Measurements from ENCODE around the gene AAMP. TPM values are rescaled to one million over a fixed set of nuclear protein-coding genes. Genes with fewer than 3 reads are reported as not detected.
A peak's percentile ranks its signal among the peaks of the same experiment; 100 is the strongest.

The AAMP gene, protein sequence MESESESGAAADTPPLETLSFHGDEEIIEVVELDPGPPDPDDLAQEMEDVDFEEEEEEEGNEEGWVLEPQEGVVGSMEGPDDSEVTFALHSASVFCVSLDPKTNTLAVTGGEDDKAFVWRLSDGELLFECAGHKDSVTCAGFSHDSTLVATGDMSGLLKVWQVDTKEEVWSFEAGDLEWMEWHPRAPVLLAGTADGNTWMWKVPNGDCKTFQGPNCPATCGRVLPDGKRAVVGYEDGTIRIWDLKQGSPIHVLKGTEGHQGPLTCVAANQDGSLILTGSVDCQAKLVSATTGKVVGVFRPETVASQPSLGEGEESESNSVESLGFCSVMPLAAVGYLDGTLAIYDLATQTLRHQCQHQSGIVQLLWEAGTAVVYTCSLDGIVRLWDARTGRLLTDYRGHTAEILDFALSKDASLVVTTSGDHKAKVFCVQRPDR
- 106 TPM for total RNA-seq

DNA sequence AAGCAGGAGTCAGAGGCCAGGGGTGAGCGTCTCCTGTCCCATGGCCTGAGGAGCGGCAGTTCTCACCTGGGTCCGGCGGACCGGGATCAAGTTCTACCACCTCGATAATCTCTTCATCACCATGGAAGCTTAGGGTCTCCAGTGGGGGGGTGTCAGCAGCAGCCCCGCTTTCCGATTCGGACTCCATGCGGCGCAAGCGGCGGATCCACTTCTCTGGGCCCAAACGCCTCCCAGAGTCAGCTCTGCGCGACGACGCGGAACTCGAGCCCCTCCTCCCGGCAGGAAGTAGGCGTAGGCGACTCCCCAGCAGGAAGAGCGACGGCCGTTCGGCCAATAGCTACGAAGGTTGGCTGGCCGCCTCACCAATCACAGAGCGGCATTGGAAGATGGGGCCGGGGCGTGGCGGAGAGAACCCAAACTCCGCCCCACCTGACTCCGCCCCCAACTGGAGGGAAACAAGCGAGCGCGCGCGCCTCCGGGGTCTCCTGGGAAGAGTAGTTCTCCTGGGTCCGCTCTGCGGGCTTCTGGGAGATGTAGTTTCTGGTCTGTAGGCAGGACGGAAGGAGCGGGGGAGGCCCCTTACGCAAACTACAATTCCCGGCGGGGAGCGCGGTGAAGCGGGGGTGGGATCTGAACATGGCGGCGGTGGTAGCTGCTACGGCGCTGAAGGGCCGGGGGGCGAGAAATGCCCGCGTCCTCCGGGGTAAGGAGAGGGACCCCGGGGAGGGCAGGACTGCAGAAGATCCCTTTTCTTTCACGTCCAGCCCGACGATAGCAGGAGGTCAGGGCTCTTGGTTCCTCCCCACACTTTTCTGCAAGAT lies at the start of gene AAMP, which contains the start of gene PNKD:
Gene AAMP, minus strand, starts transcription at position 238 of the 821 bp plus-strand sequence. Its CDS starts 51 bp downstream, at position 187.
Gene PNKD, plus strand, starts transcription at position 620 of the 821 bp plus-strand sequence. Its CDS starts 17 bp downstream, at position 637.
- peak; percentile 99 to 100 for DNase-seq (ENCODE audit: extremely low spot score in 2 of 2)
- Histone ChIP-seq H3K4me1 (peaks cover 53% of the 10 kb centered on the region), H3K36me3 (peaks cover 0 to 49% of the 10 kb centered on the region in 2 donors), H3K9me3 (no peaks in the 10 kb centered on the region), H3K27ac (peak within 1 kb of the TSS; percentile 94), H3K27me3 (no peaks in the 10 kb centered on the region), H3K4me3 (peak within 1 kb of the TSS; percentile 94 to 95)
- intact Hi-C loops (cut with DNase I), result loop anchor here (5.0 kb wide), 1 partner anchor 53 kb away; the partner anchor contains the start of gene ARPC2
- TF ChIP-seq, protein P1, sequence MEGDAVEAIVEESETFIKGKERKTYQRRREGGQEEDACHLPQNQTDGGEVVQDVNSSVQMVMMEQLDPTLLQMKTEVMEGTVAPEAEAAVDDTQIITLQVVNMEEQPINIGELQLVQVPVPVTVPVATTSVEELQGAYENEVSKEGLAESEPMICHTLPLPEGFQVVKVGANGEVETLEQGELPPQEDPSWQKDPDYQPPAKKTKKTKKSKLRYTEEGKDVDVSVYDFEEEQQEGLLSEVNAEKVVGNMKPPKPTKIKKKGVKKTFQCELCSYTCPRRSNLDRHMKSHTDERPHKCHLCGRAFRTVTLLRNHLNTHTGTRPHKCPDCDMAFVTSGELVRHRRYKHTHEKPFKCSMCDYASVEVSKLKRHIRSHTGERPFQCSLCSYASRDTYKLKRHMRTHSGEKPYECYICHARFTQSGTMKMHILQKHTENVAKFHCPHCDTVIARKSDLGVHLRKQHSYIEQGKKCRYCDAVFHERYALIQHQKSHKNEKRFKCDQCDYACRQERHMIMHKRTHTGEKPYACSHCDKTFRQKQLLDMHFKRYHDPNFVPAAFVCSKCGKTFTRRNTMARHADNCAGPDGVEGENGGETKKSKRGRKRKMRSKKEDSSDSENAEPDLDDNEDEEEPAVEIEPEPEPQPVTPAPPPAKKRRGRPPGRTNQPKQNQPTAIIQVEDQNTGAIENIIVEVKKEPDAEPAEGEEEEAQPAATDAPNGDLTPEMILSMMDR (IDR thresholded peaks at IDR 0.05), result peak in 1 of 3 experiments; percentile 15
- TF ChIP-seq POLR2AphosphoS5 (IDR thresholded peaks at IDR 0.05; ENCODE audit: insufficient read depth in 1 of 2, low read depth in 1 of 2) (peak; percentile 96 to 99), POLR2A (IDR thresholded peaks at IDR 0.05) (peak in 1 of 2 donors; percentile 88)

DNA sequence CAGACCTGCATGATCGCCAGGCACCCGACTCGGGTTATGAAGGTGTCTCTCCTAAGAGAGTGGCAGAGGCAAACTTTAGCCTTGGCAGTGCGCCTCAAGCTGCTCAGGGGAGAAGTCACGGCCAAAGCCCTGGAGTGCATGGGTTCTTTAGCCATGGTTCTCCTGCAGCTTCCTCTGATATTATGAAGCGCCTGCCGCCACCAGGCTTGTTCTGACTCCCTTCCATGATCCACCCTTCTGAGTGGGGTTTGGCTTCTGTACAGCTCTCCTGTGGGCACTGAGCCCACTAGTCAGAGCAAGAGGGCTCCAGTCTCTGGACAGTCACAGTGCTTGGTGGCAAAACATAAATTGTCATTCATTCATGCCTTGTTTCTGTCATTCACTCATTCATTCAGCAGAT lies 48.3 kb upstream of the AAMP start:
- no peaks in the 10 kb centered on the region for H3K36me3 ChIP-seq
- H3K4me1 ChIP-seq, result peaks cover 11% of the 10 kb centered on the region
- no peaks in the 10 kb centered on the region for H3K27me3 ChIP-seq
- no peak overlapping the region for H3K27ac ChIP-seq
- intact Hi-C loops (cut with DNase I), result no loop called here
- no peak overlapping the region for H3K4me3 ChIP-seq
- DNase-seq (ENCODE audit: extremely low spot score in 2 of 2), result no peak
- TF ChIP-seq POLR2AphosphoS5 (IDR thresholded peaks at IDR 0.05; ENCODE audit: insufficient read depth in 1 of 2, low read depth in 1 of 2), result no peak
- TF ChIP-seq, protein P1 (IDR thresholded peaks at IDR 0.05), result no peak
- no peak for TF ChIP-seq POLR2A (IDR thresholded peaks at IDR 0.05)
- H3K9me3 ChIP-seq, result no peaks in the 10 kb centered on the region

DNA sequence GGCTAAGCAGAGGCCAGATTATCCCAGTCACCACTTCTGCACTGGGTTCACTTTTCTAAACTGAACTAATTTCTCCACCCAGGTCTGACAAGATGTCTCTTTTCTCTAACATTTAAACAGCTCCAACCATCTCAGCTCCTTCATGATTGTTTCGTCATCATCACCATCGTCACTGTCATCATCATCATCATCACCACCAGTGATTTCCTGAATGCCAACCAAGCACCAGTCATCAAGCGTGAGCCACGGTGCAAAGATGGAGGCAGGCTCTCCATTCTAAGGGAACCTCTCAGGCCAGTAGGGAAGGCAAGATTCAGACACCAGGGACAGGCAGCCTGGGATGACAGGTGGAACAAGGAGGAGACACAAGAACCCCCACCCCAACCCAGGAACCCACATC lies 47.9 kb upstream of the AAMP start:
- H3K27me3 ChIP-seq, result no peaks in the 10 kb centered on the region
- no peak overlapping the region for H3K27ac ChIP-seq
- H3K4me3 ChIP-seq, result no peak overlapping the region
- no peak for TF ChIP-seq POLR2AphosphoS5 (IDR thresholded peaks at IDR 0.05; ENCODE audit: insufficient read depth in 1 of 2, low read depth in 1 of 2)
- TF ChIP-seq, protein P1 (IDR thresholded peaks at IDR 0.05), result no peak
- no peak for TF ChIP-seq POLR2A (IDR thresholded peaks at IDR 0.05)
- intact Hi-C loops (cut with DNase I), result no loop called here
- no peak for DNase-seq (ENCODE audit: extremely low spot score in 2 of 2)
- no peaks in the 10 kb centered on the region for H3K36me3 ChIP-seq
- H3K9me3 ChIP-seq, result no peaks in the 10 kb centered on the region
- H3K4me1 ChIP-seq, result peaks cover 11% of the 10 kb centered on the region

DNA sequence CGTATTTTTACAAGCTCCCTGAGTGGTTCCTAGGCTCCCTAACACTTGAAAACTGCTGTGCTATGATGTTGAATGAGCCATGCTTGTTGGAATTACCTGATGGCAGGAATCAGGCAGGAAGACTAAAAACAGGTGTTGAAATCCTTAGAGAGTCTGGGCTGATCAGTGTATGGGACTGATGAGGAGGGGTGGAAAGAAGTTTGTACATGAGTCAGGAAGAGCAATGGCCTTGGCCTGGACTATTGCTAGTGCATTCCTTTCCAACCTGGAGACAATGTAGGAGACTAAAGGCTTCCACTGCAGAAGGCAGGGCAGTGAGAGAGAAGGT lies 47.3 kb upstream of the AAMP start:
- no peak for DNase-seq (ENCODE audit: extremely low spot score in 2 of 2)
- Histone ChIP-seq H3K4me1 (peaks cover 5% of the 10 kb centered on the region), H3K27ac (no peak overlapping the region), H3K27me3 (no peaks in the 10 kb centered on the region), H3K4me3 (no peak overlapping the region), H3K36me3 (no peaks in the 10 kb centered on the region), H3K9me3 (no peaks in the 10 kb centered on the region)
- TF ChIP-seq POLR2A (IDR thresholded peaks at IDR 0.05) (no peak), POLR2AphosphoS5 (IDR thresholded peaks at IDR 0.05; ENCODE audit: insufficient read depth in 1 of 2, low read depth in 1 of 2) (no peak)
- TF ChIP-seq, protein P1 (IDR thresholded peaks at IDR 0.05), result no peak
- intact Hi-C loops (cut with DNase I), result no loop called here
